ENCODE measurements around the gene CDH4. TPM values are rescaled to one million over a fixed set of nuclear protein-coding genes. Genes with fewer than 3 reads are reported as not detected.

Gene CDH4
- total and polyA plus RNA-seq, 5 donors from 2014 or later, result 0.07 to 0.69 (median 0.49) TPM; not detected in 1

DNA sequence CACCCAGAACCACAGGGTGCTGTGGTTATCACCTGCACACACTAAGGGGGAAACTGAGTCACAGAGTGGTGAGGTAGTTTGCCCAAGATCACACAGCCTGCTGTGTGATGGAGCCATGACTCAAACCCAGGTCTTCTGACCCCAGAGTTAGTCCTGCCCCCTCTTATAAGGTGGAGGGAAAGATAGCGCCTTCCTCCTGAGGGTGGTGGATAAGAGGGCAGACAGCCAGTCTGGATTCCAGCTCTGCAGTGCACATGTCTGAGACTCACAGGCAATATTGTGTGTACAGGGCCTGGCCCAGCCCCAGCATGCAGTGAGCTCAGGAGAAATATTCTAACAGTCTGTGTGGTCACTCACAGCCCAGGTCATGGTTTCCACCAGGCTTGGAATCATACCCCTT lies 393.7 kb downstream of the CDH4 start:
- peaks cover 8% of the 10 kb centered on the region for H3K27me3 Mint-ChIP-seq
- no peaks in the 10 kb centered on the region for H3K9me3 ChIP-seq (ENCODE audit: control insufficient read depth in 2 of 2, low read length in 2 of 2)
- no peaks in the 10 kb centered on the region for H3K36me3 Mint-ChIP-seq
- no peaks in the 10 kb centered on the region for H3K27me3 ChIP-seq (ENCODE audit: control insufficient read depth, insufficient read depth, low read length)
- peaks cover 0 to 2% (median 0%) of the 10 kb centered on the region in 7 donors for H3K9me3 Mint-ChIP-seq
- no peak overlapping the region for H3K4me3 Mint-ChIP-seq
- DNase-seq, result no peak
- no peak overlapping the region for H3K27ac ChIP-seq (ENCODE audit: insufficient read depth, low read length, poor library complexity, severe bottlenecking)
- H3K4me3 ChIP-seq (ENCODE audit: low read depth, low read length), result no peak overlapping the region
- no peaks in the 10 kb centered on the region for H3K4me1 Mint-ChIP-seq
- no peaks in the 10 kb centered on the region for H3K36me3 ChIP-seq (ENCODE audit: control insufficient read depth, insufficient read depth, low read length)
- no peaks in the 10 kb centered on the region for H3K4me1 ChIP-seq (ENCODE audit: control insufficient read depth, insufficient read depth, low read length, poor library complexity, severe bottlenecking)
- ATAC-seq (ENCODE audit: low read depth in 2 of 2), result no peak
- no peak overlapping the region for H3K27ac Mint-ChIP-seq

DNA sequence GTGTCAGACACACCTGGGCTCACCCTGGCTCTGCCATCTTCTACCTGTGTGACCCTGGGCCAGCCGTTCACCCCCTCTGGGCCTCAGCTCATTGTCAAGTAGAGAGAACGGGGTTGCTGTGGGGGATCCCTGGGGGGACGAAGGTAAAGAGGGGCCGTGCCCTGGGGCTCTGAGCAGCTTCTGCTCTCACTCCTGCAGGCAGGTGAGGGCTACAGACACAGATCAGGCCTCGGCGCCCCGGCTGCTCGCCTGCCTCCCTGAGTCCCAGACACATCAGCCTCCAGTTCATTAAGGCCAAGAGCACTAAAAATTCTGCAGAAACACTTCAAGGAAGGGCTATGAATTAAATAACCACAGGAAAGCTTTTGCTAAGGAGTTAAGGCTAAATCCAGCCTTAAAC lies 394.4 kb downstream of the CDH4 start:
- no peaks in the 10 kb centered on the region for H3K36me3 Mint-ChIP-seq
- Histone ChIP-seq H3K4me3 (ENCODE audit: low read depth, low read length) (no peak overlapping the region), H3K36me3 (ENCODE audit: control insufficient read depth, insufficient read depth, low read length) (no peaks in the 10 kb centered on the region), H3K9me3 (ENCODE audit: control insufficient read depth in 2 of 2, low read length in 2 of 2) (no peaks in the 10 kb centered on the region), H3K27me3 (ENCODE audit: control insufficient read depth, insufficient read depth, low read length) (no peaks in the 10 kb centered on the region), H3K4me1 (ENCODE audit: control insufficient read depth, insufficient read depth, low read length, poor library complexity, severe bottlenecking) (no peaks in the 10 kb centered on the region), H3K27ac (ENCODE audit: insufficient read depth, low read length, poor library complexity, severe bottlenecking) (no peak overlapping the region)
- H3K4me1 Mint-ChIP-seq, result no peaks in the 10 kb centered on the region
- no peak overlapping the region for H3K4me3 Mint-ChIP-seq
- H3K9me3 Mint-ChIP-seq, result peaks cover 0 to 2% (median 0%) of the 10 kb centered on the region in 7 donors
- DNase-seq (no peak), ATAC-seq (ENCODE audit: low read depth in 2 of 2) (no peak)
- H3K27me3 Mint-ChIP-seq, result peaks cover 8% of the 10 kb centered on the region
- H3K27ac Mint-ChIP-seq, result no peak overlapping the region

DNA sequence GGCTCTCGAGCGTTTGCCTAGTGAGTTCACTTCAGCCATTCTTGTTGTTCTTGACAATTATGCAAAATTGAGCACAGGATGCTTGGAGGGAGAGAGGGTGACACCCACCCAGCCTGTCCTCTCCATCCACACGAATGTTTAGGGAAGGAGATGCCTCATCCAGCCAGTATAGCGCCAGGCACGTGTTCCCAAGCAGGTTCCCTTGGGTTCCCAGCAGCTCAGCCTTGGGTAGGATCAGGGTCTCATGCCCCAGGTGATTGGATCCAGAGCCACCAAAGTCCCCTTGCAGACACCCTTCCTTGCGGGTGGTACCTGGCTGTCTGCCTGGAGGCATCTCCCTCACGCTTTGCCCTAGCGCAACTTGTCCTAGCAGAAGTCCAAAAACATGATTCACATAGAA lies 394.9 kb downstream of the CDH4 start:
- Mint-ChIP-seq H3K4me1 (no peaks in the 10 kb centered on the region), H3K27ac (no peak overlapping the region), H3K27me3 (peaks cover 8% of the 10 kb centered on the region), H3K9me3 (peaks cover 0 to 2% (median 0%) of the 10 kb centered on the region in 7 donors), H3K36me3 (no peaks in the 10 kb centered on the region), H3K4me3 (no peak overlapping the region)
- no peaks in the 10 kb centered on the region for H3K27me3 ChIP-seq (ENCODE audit: control insufficient read depth, insufficient read depth, low read length)
- no peak overlapping the region for H3K4me3 ChIP-seq (ENCODE audit: low read depth, low read length)
- H3K36me3 ChIP-seq (ENCODE audit: control insufficient read depth, insufficient read depth, low read length), result no peaks in the 10 kb centered on the region
- DNase-seq (no peak), ATAC-seq (ENCODE audit: low read depth in 2 of 2) (no peak)
- H3K27ac ChIP-seq (ENCODE audit: insufficient read depth, low read length, poor library complexity, severe bottlenecking), result no peak overlapping the region
- no peaks in the 10 kb centered on the region for H3K4me1 ChIP-seq (ENCODE audit: control insufficient read depth, insufficient read depth, low read length, poor library complexity, severe bottlenecking)
- H3K9me3 ChIP-seq (ENCODE audit: control insufficient read depth in 2 of 2, low read length in 2 of 2), result no peaks in the 10 kb centered on the region

DNA sequence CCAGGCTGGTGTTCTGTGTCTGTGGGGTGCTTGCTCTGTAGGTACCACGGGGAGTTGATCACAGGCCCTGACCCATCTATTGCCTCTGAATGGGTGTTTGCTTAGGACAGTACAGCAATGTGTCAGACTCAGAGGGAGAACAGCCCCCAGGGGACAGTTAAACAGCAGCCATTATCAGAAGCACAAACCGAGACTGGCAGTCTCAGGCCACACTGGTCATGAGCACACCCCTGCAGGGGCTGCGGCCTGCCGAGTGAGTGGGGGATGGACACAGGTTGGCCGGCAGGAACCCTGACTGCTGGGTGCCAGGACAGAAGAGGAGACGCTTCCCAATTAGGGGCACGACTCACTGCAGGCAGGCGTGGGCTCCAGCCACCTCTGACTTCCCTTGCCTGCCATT lies 395.6 kb downstream of the CDH4 start:
- DNase-seq (no peak), ATAC-seq (ENCODE audit: low read depth in 2 of 2) (no peak)
- Mint-ChIP-seq H3K9me3 (peaks cover 0 to 4% (median 0%) of the 10 kb centered on the region in 7 donors), H3K4me1 (no peaks in the 10 kb centered on the region), H3K27ac (no peak overlapping the region), H3K4me3 (no peak overlapping the region), H3K36me3 (no peaks in the 10 kb centered on the region), H3K27me3 (peaks cover 8% of the 10 kb centered on the region)
- Histone ChIP-seq H3K9me3 (ENCODE audit: control insufficient read depth in 2 of 2, low read length in 2 of 2) (no peaks in the 10 kb centered on the region), H3K27me3 (ENCODE audit: control insufficient read depth, insufficient read depth, low read length) (no peaks in the 10 kb centered on the region), H3K4me1 (ENCODE audit: control insufficient read depth, insufficient read depth, low read length, poor library complexity, severe bottlenecking) (no peaks in the 10 kb centered on the region), H3K4me3 (ENCODE audit: low read depth, low read length) (no peak overlapping the region), H3K27ac (ENCODE audit: insufficient read depth, low read length, poor library complexity, severe bottlenecking) (no peak overlapping the region), H3K36me3 (ENCODE audit: control insufficient read depth, insufficient read depth, low read length) (no peaks in the 10 kb centered on the region)

DNA sequence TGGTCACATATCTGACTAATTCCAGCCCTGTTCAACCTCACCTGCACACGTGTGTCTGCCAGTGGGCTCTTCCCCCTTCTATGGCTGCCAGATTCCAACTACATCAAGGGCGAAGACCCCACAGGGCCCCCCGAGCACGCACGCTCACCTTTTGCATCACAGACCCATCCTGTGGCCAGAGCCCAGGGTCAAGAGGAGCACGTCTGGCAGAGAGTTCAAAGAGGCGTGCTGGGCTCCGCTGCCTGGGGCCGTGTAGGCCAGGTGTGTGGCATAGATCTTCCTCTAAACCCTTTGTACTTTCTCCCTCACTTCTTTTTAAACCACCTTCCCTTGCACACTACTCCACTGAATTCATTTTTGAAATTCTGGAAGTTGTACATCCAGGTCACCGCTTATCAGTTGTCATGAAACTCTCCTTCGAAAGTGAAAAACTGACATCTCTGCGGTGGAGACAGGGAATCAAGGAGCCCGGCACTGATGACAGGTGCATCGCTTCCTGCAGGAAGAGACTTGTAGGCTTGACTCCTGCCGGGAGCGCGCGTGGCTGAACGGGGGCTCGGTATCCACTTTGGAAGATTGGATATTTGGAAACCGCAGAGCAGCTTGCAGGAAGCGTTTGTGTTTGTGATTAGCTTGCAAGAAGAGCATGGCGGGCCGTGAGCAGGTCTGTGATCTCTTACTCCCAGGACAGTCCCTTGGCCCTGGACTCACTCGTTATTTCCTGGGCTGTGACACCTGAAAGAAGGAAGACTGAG lies 397.2 kb downstream of the CDH4 start:
- Histone ChIP-seq H3K4me3 (ENCODE audit: low read depth, low read length) (no peak overlapping the region), H3K4me1 (ENCODE audit: control insufficient read depth, insufficient read depth, low read length, poor library complexity, severe bottlenecking) (no peaks in the 10 kb centered on the region), H3K9me3 (ENCODE audit: control insufficient read depth in 2 of 2, low read length in 2 of 2) (no peaks in the 10 kb centered on the region), H3K36me3 (ENCODE audit: control insufficient read depth, insufficient read depth, low read length) (no peaks in the 10 kb centered on the region), H3K27ac (ENCODE audit: insufficient read depth, low read length, poor library complexity, severe bottlenecking) (no peak overlapping the region), H3K27me3 (ENCODE audit: control insufficient read depth, insufficient read depth, low read length) (no peaks in the 10 kb centered on the region)
- Mint-ChIP-seq H3K36me3 (no peaks in the 10 kb centered on the region), H3K4me3 (no peak overlapping the region), H3K4me1 (no peaks in the 10 kb centered on the region), H3K9me3 (peaks cover 0 to 4% (median 0%) of the 10 kb centered on the region in 7 donors), H3K27me3 (peaks cover 4% of the 10 kb centered on the region), H3K27ac (no peak overlapping the region)
- DNase-seq (no peak), ATAC-seq (ENCODE audit: low read depth in 2 of 2) (no peak)

DNA sequence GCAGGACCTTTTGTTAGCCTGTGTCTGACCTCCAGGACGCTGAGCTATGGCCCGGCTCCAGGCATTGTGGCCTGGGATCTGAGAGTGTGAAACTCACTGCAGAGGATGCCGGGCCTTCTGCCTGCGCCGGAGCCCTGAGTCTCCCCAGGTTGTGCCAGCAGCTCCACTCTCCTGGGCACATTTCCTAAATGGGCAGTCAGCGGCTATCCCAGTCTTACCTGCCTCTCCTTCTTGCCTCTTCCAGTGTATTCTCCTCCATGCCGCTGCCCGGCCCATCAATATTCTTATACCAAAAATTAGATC lies 397.8 kb downstream of the CDH4 start:
- ATAC-seq (ENCODE audit: low read depth in 2 of 2) (no peak), DNase-seq (no peak)
- Mint-ChIP-seq H3K27me3 (peaks cover 4% of the 10 kb centered on the region), H3K9me3 (peaks cover 0 to 4% (median 0%) of the 10 kb centered on the region in 7 donors), H3K4me3 (no peak overlapping the region), H3K4me1 (no peaks in the 10 kb centered on the region), H3K36me3 (no peaks in the 10 kb centered on the region), H3K27ac (no peak overlapping the region)
- no peaks in the 10 kb centered on the region for H3K36me3 ChIP-seq (ENCODE audit: control insufficient read depth, insufficient read depth, low read length)
- H3K27me3 ChIP-seq (ENCODE audit: control insufficient read depth, insufficient read depth, low read length), result no peaks in the 10 kb centered on the region
- no peaks in the 10 kb centered on the region for H3K4me1 ChIP-seq (ENCODE audit: control insufficient read depth, insufficient read depth, low read length, poor library complexity, severe bottlenecking)
- no peaks in the 10 kb centered on the region for H3K9me3 ChIP-seq (ENCODE audit: control insufficient read depth in 2 of 2, low read length in 2 of 2)
- no peak overlapping the region for H3K4me3 ChIP-seq (ENCODE audit: low read depth, low read length)
- H3K27ac ChIP-seq (ENCODE audit: insufficient read depth, low read length, poor library complexity, severe bottlenecking), result no peak overlapping the region

DNA sequence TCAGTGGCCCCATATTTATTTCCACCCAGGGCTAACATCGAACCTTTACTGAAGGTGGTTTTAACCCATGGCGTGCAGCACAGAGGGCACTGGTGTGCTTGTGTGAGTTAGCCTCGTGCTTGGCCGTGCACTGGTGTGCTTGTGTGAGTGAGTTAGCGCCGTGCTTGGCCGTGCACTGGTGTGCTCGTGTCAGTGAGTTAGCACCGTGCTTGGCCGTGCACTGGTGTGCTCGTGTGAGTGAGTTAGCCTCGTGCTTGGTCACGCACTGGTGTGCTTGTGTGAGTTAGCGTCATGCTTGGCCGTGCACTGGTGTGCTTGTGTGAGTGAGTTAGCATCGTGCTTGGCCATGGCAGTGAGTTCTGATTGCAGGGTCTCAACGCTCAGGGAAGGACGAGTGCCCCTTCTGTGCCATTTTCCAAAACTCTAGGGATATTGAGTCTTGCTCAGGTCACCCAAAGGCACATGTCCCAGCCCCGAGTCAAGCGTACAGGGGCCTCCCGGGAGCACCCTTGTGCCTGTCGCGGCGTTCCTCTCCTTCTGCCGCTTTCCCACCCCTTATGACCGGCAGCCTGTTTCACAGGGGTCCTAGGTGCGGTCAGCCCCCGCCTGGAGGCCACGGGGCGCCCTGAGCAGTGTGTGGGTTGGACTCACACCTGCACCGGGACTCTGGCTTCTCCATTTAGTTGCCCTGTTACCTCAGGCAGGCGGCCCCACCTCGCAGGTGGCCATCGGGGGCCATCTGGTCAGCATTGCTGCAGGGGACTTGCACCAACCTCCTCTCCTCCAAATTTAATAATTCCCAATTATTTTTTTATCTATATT lies 399.1 kb downstream of the CDH4 start:
- peaks cover 4% of the 10 kb centered on the region for H3K27me3 Mint-ChIP-seq
- H3K4me3 ChIP-seq (ENCODE audit: low read depth, low read length), result no peak overlapping the region
- no peaks in the 10 kb centered on the region for H3K9me3 ChIP-seq (ENCODE audit: control insufficient read depth in 2 of 2, low read length in 2 of 2)
- H3K27ac Mint-ChIP-seq, result no peak overlapping the region
- DNase-seq (no peak), ATAC-seq (ENCODE audit: low read depth in 2 of 2) (no peak)
- no peaks in the 10 kb centered on the region for H3K36me3 Mint-ChIP-seq
- H3K4me3 Mint-ChIP-seq, result no peak overlapping the region
- H3K4me1 Mint-ChIP-seq, result no peaks in the 10 kb centered on the region
- H3K9me3 Mint-ChIP-seq, result peaks cover 0 to 4% (median 0%) of the 10 kb centered on the region in 7 donors
- H3K27me3 ChIP-seq (ENCODE audit: control insufficient read depth, insufficient read depth, low read length), result no peaks in the 10 kb centered on the region
- no peaks in the 10 kb centered on the region for H3K36me3 ChIP-seq (ENCODE audit: control insufficient read depth, insufficient read depth, low read length)
- no peaks in the 10 kb centered on the region for H3K4me1 ChIP-seq (ENCODE audit: control insufficient read depth, insufficient read depth, low read length, poor library complexity, severe bottlenecking)
- no peak overlapping the region for H3K27ac ChIP-seq (ENCODE audit: insufficient read depth, low read length, poor library complexity, severe bottlenecking)

DNA sequence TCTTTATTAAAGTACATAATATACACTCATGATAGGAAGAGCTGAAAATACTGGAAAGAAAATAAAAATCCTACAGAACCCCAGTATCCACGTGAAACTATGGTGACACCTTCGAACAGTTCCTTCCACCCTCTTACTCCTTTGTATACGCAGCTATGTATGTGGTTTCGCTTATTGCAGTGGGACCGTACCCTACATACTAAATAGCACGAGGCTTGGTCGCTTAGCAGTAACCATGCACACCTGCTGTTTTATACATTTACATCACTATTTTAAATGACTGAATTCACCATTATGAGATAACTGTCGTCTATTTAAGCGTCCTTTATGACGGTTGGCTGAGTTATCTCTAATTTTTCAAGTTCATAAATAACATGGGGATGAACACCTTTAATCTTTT lies 400.1 kb downstream of the CDH4 start:
- peaks cover 4% of the 10 kb centered on the region for H3K27me3 Mint-ChIP-seq
- DNase-seq (no peak), ATAC-seq (ENCODE audit: low read depth in 2 of 2) (no peak)
- no peak overlapping the region for H3K4me3 Mint-ChIP-seq
- Histone ChIP-seq H3K27ac (ENCODE audit: insufficient read depth, low read length, poor library complexity, severe bottlenecking) (no peak overlapping the region), H3K27me3 (ENCODE audit: control insufficient read depth, insufficient read depth, low read length) (no peaks in the 10 kb centered on the region), H3K4me3 (ENCODE audit: low read depth, low read length) (no peak overlapping the region), H3K9me3 (ENCODE audit: control insufficient read depth in 2 of 2, low read length in 2 of 2) (no peaks in the 10 kb centered on the region), H3K36me3 (ENCODE audit: control insufficient read depth, insufficient read depth, low read length) (no peaks in the 10 kb centered on the region), H3K4me1 (ENCODE audit: control insufficient read depth, insufficient read depth, low read length, poor library complexity, severe bottlenecking) (no peaks in the 10 kb centered on the region)
- no peak overlapping the region for H3K27ac Mint-ChIP-seq
- H3K4me1 Mint-ChIP-seq, result no peaks in the 10 kb centered on the region
- H3K9me3 Mint-ChIP-seq, result peaks cover 0 to 2% (median 0%) of the 10 kb centered on the region in 7 donors
- H3K36me3 Mint-ChIP-seq, result no peaks in the 10 kb centered on the region

All from CD4-positive, CD25-positive, alpha-beta regulatory T cell (primary cell).